Cerebellar cortex (tissue), 1 donor: ENCODE measurements around the gene DHRS3.
"Not testable (repeated sequence)": the region's sequence is repeated elsewhere in the genome, so short reads cannot be mapped to it uniquely, and the experiment has no call there.

Source experiments
- DNase-seq: peaks from one replicate; pipeline ENCODE4 v3.0.0-alpha.2; 2015; ENCODE audit warnings: low spot score

The DHRS3 gene

GRCh38 chr1:12539320-12539704 is 78.7 kb downstream of the DHRS3 start:
- no peak for DNase-seq

- not testable (repeated sequence) for DNase-seq
Measured at GRCh38 chr1:12538536-12538935, 79.5 kb downstream of the DHRS3 start.

- DNase-seq: no peak
Measured at GRCh38 chr1:12537906-12538461, 80.0 kb downstream of the DHRS3 start.

- DNase-seq: no peak
Measured at GRCh38 chr1:12537294-12537693, 80.7 kb downstream of the DHRS3 start.

GRCh38 chr1:12536023-12536639 is 81.9 kb downstream of the DHRS3 start:
- DNase-seq: no peak

- DNase-seq: no peak
Measured at GRCh38 chr1:12532405-12533315, 85.3 kb downstream of the DHRS3 start.

GRCh38 chr1:12531179-12531499 is 86.9 kb downstream of the DHRS3 start:
- no peak for DNase-seq

GRCh38 chr1:12530462-12531178 is 87.4 kb downstream of the DHRS3 start:
- no peak for DNase-seq

- DNase-seq: no peak
Measured at GRCh38 chr1:12529640-12530174, 88.3 kb downstream of the DHRS3 start.

GRCh38 chr1:12528021-12528852 is 89.8 kb downstream of the DHRS3 start:
- DNase-seq: no peak

- no peak for DNase-seq
Measured at GRCh38 chr1:12527564-12527963, 90.4 kb downstream of the DHRS3 start.

GRCh38 chr1:12525311-12526181 is 92.5 kb downstream of the DHRS3 start:
- no peak for DNase-seq

- DNase-seq: no peak
Measured at GRCh38 chr1:12524266-12524665, 93.7 kb downstream of the DHRS3 start.

GRCh38 chr1:12522780-12523179 is 95.2 kb downstream of the DHRS3 start:
- not testable (repeated sequence) for DNase-seq

- DNase-seq: no peak
Measured at GRCh38 chr1:12521096-12521495, 96.9 kb downstream of the DHRS3 start.

- no peak for DNase-seq
Measured at GRCh38 chr1:12519693-12520364, 98.2 kb downstream of the DHRS3 start.

GRCh38 chr1:12518931-12519692 is 98.9 kb downstream of the DHRS3 start:
- no peak for DNase-seq
